DMS79 treated with DMSO at 0.1 percent for 48 hours (cell line): ENCODE data around the gene LIPC.

ENCODE experiments used
- DNase-seq: peaks from one replicate; lab custom pipeline; 2025; lab: John Stamatoyannopoulos, UW

LIPC gene

GRCh38 chr15:58458076-58458475 is 26.3 kb downstream of the LIPC start:
- DNase-seq: no peak

DNA sequence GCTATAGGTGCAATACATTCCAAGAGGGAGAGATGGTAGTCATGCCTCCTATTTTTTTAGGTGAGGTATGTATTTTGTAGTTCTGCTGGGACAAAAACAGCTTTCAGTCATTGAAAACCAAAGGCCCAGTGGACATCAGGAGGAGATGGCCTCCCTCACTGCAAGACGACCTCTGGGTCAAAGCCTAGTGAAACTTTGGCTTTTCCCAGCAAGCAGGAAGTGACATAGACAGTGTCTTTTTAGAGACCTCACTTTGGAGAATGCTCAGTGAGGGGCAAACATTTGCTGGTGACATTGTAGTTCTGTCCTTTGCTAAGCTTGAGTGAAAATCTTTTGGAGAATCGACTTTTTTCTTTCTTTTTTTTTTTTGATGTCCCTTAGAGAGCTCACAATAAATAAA is 27.3 kb downstream of the LIPC start:
- no peak for DNase-seq

DNA sequence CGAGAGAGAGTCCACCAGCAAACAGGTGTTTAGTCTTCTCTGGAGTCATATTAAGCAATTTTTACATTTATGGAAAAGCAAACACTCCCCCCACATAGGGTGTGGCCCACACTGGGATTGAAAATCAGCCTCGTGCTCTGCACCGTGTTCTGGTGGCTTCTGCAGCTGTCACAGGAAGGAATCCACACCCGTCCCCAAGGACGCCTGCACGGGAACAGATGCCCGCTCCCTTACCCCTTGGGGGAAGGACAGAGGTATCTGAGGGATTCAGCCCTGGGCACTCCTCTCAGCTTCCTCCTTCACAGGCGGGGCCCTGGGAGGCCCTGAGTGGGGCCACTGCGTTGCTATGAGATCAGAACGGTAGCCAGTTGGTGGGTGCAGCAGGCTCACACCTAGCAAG is 27.8 kb downstream of the LIPC start:
- DNase-seq: no peak

- DNase-seq: no peak
Measured at GRCh38 chr15:58460116-58460790, 28.5 kb downstream of the LIPC start.

DNA sequence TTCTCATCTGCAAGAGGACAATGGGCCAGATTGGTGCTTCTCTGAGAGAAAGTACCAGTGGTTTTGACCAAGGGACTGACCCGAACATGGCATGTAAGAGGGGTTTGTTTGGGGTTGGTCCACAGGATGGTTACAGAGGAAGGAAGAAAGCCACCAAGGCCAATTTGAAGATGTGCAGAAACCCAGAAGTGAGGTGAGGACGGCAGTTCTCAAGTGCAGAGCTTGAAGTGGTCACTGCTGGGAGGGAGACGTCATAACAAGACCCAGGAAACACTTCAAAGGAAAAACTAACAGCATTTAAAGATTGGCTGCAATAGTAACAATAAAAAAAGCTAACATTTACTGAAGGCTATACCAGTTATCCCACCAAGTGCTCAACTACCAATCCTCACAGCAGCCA is 29.1 kb downstream of the LIPC start:
- no peak for DNase-seq

- peak; percentile 64 for DNase-seq
Measured at GRCh38 chr15:58462547-58462946, 30.8 kb downstream of the LIPC start.

DNA sequence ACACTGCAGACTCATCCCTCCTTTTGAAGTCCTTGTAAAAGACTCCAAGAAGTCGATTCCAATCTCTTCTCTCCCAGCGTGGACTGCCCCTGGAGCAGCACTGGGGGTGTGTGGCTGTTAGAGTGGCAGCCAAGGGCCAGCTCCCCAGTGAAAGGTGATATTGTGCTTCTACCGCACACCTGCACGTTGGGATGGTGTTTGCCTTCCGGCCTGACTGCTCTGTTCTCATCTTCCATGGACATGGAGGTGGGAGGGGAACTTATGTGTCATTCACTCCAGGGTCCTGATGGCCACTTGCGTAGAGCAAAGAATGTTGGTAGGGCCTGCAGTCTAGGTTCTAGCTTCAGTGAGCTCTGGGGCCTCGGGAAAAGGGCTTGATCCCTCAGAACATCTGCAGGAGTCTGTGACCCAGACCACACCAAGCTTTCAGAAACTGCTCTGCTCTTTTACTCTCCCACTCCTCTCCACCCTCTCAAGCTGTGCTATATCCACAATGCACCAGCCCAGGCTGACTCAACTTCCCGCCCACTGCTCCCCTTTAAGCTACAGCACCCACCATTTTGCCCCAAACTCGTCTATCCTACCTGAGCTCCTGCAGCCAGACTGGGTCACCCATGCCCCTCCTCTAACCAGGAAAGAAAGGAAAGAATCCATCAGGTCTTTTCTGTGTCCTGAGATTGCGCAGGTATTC is 31.3 kb downstream of the LIPC start:
- no peak for DNase-seq

- peak; percentile 77 for DNase-seq
Measured at GRCh38 chr15:58463815-58464650, 32.2 kb downstream of the LIPC start.

DNA sequence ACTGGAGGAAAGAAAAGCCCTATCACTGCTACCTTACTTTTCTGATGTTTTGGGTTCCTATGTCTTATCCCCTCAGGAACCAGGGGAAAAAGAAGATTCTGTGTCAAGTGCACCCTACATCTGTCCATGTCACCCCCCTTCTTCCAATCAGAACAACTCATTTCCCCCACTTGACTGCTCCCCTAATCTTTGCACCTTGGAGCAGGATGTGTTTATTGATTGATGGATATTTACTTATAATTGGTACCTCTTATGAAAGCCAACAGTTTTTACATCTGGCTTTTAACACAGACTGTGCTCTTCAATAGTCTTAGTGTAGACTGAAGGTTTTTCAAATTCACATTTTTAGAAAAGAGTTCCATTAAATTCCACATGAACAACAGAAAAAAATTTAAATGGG is 33.3 kb downstream of the LIPC start:
- DNase-seq: no peak

GRCh38 chr15:58465866-58466517 is 34.2 kb downstream of the LIPC start:
- no peak for DNase-seq

GRCh38 chr15:58466566-58466965 is 34.8 kb downstream of the LIPC start:
- DNase-seq: no peak

DNA sequence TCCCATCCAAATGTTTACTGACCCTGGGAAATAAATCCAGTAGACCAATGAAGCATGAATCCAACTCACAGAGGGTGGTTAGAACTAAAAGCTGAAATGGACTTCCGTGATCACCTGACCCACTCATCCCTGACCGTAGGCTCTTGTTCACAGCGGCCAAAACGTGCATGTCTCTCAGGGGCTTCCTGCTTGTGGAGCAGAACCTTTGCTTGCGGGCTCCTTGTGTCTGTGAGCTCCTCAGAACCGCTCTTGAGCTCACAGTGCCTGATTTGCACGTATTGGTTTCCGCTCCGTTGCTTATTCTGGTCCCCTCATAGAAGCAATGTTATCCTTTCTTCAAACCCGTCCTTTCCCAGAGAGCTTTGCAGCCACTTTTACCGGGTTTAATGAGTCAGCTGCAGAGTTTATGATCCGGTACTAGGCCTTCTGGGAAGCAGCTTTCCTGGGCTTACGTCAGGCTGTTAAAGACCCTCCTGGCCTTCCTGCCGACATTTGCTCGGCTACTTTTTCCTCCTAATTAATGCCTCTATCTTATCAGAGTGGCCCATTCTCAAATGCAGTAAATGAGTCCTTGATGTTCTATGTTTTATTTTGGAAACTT is 35.4 kb downstream of the LIPC start:
- peak; percentile 96 for DNase-seq

DNA sequence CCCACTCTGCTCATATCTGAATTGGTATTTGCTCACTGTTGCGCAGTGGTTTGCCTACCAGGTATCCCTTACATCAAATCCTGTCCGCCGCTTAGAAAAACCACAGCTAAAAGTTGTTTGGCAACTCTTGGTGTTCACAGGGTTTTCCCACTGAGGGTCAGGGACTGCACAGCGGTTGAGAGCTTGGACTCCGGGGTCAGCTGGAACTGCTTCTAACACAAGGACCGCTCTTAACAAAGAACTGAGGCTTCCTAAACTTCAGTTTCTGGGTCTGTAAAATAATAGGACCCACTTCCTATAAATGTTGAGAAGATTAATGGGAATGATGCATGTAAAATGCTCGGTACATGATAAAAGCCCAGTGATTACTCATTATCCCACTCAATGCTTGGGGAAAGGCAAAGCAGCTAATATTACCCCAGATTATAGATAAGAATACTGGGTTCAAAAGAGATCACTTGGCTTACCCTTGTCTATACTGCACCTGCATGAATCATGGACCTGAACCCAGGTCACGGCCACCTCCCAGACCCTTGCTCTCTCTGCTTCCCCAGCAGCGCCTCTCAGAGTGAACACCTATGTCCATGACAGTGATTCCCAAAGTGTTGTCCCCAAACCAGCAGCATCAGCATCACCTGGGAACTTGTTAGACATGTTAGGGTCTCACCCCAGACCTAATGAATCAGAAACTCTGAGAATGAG is 36.1 kb downstream of the LIPC start:
- DNase-seq: peak; percentile 87

DNA sequence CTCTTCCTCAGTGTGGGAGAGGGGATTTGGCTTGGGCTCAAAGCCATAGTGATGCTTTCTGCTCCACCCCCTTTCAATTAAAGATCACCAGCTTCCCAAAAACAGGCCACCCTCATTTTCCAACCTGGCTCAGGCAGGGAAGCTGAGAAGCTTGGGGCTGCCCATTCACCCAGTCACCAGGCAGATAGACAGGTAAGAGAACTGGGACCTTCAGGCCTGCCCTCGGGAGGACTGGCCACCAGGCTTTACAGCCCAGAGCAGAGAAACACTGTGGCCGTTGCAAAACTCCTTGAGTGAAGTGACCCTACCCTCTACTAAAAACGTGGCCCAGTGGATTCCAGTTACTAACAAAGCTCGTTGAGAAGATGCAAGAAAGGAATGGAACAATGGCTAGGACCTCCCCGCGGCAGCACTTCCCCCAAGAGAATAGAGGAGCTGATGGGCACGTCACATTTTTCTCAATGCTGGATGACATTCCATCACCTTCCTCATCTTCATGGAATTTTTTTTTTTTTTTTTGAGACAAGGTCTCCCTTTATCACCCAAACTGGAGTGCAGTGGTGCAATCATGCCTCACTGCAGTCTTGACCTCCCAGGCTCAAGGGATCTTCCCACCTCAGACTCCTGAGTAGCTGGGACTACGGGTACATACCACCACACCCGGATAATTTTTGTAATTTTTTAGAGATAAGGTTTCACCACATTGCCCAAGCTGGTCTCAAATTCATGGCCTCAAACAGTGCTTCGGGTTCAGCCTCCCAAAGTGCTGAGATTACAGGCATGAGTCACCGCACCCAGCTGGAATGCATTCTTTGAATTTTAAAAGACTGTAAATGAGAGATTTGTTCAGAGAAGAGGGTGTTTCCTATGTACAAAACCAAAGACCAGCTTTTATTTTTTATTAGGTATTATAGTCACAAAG is 37.9 kb downstream of the LIPC start:
- DNase-seq: no peak

GRCh38 chr15:58471348-58471747 is 39.6 kb downstream of the LIPC start:
- DNase-seq: no peak

DNA sequence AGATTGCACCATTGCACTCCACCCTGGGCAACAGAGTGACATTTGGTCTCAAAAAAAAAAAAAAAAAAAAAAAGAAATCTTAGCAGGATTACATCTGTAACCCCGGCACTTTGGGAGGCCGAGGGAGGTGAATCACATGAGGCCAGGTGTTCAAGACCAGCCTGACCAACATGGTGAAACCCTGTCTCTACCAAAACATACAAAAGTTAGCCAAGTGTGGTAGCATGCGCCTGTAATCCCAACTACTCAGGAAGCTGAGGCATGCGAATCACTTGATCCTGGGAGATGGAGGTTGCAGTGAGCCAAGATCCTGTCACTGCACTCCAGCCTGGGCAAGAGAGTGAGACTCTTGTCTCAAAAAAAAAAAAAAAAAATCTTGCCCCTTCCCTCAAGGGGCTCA is 40.4 kb downstream of the LIPC start:
- DNase-seq: no peak

DNA sequence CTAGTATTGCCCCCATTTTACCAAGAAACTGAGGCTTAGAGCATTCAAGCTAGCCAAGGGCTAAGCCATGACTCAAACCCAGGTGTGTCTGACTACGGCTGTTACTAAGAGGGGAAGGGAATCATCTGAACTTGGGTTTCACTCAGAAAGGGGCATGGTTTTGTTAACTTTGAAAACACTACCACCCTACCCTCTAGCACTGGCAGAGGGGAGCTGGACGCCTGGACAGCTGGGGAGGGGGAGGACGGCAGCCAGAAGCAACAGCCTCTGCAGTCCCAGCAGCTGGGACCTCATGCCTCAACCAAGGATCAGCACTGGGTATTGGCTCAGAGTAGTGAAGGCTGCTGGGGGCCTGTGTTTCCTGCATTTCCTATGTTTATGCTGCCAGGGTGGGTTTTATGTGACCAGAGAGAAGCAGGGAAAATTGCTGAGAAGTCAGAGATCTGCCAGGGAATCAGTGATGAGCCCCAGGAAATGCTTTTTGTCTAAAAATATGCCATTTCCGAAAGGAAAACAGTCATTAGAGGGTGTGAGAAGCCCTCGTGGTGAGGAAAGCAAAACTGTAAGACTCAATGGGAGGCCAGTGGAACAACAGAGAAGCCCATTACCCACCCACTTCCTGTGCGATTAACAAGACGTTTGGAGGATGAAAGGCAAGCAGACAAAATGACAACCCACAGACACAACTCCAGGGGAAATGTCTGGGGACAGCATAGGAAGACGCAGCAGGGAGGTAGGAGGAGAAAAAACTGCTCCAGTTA is 41.2 kb downstream of the LIPC start:
- DNase-seq: no peak

- DNase-seq: no peak
Measured at GRCh38 chr15:58473724-58474123, 41.9 kb downstream of the LIPC start.

- no peak for DNase-seq
Measured at GRCh38 chr15:58474741-58475323, 43.0 kb downstream of the LIPC start.
